Suprapubic skin (tissue), 4 donors: ENCODE data around the gene EYS. TPM values are rescaled to one million over a fixed set of nuclear protein-coding genes. Genes with fewer than 3 reads are reported as not detected.

ENCODE experiments used
- DNase-seq, 2 donors: peaks; one replicate each; pipeline ENCODE4 v3.0.0-alpha.2; 2019; ENCODE audit warnings: low spot score in 2 of 2
- H3K27ac ChIP-seq: fragments of 200-600 bp; sonication (generic); one replicate; pipeline ENCODE4 v1.5.1; 2019
- H3K27me3 ChIP-seq: fragments of 200-600 bp; sonication (generic); one replicate; pipeline ENCODE4 v1.5.1; 2019
- H3K36me3 ChIP-seq: fragments of 200-600 bp; sonication (generic); one replicate; pipeline ENCODE4 v1.5.1; 2019
- H3K4me1 ChIP-seq: fragments of 200-600 bp; sonication (generic); one replicate; pipeline ENCODE4 v1.5.1; 2019
- H3K4me3 ChIP-seq: fragments of 200-600 bp; sonication (generic); one replicate; pipeline ENCODE4 v1.5.1; 2019; ENCODE audit warnings: mild to moderate bottlenecking
- H3K9me3 ChIP-seq: fragments of 200-600 bp; sonication (generic); one replicate; pipeline ENCODE4 v1.5.1; 2019
- CTCF ChIP-seq, 2 donors: fragments of 200-600 bp in 1 of 2; fragments of 450-650 bp in 1 of 2; sonication (generic) in 1 of 2; IDR thresholded peaks; one replicate each; pipeline ENCODE4 v1.5.1; 2016 to 2019; ENCODE audit warnings: antibody characterized with exemption in 2 of 2, mild to moderate bottlenecking in 1 of 2, moderate library complexity in 1 of 2
- EP300 ChIP-seq: sonication (generic); formaldehyde crosslinking; IDR thresholded peaks from one replicate; pipeline ENCODE4 v1.6.1; 2017; ENCODE audit warnings: antibody characterized with exemption
- POLR2A ChIP-seq, 2 donors: fragments of 450-650 bp; IDR thresholded peaks; one replicate each; pipeline ENCODE4 v1.6.1; 2017; ENCODE audit warnings: antibody characterized with exemption in 2 of 2, mild to moderate bottlenecking in 2 of 2, moderate library complexity in 2 of 2
- POLR2AphosphoS5 ChIP-seq, 3 donors: sonication (generic); formaldehyde crosslinking; IDR thresholded peaks; one replicate each; pipeline ENCODE4 v1.6.1; 2017; ENCODE audit warnings: antibody characterized with exemption in 3 of 3
- WGBS: methylation state at CpG from one replicate; pipeline ENCODE4 v1.1.5; 2018; 5-methylcytosine and 5-hydroxymethylcytosine counted together
- total RNA-seq, 4 donors: library from RNA; depleted of rRNA; stranded (reverse); fragments of >200 nt; gene quantifications; one replicate each; pipeline ENCODE4 v1.1.0, GENCODE V29; 2016

The EYS gene
- total RNA-seq, 4 donors from 2014 or later: not detected

- DNase-seq: no peak
- no peaks in the 10 kb centered on the region for H3K9me3 ChIP-seq
- no peak overlapping the region for H3K27ac ChIP-seq
- no peaks in the 10 kb centered on the region for H3K27me3 ChIP-seq
- H3K4me3 ChIP-seq: no peak overlapping the region
- TF ChIP-seq POLR2AphosphoS5 (IDR thresholded peaks at IDR 0.05): no peak
- TF ChIP-seq EP300: no peak
- TF ChIP-seq CTCF (IDR thresholded peaks at IDR 0.05): no peak
- no peak for TF ChIP-seq POLR2A (IDR thresholded peaks at IDR 0.05)
- no peaks in the 10 kb centered on the region for H3K36me3 ChIP-seq
- no peaks in the 10 kb centered on the region for H3K4me1 ChIP-seq
- 70% methylated on average over 4 of the region's 4 CpGs for WGBS
Measured at GRCh38 chr6:65295812-65296211, 411.2 kb downstream of the EYS start.

GRCh38 chr6:65289491-65289890, 417.5 kb downstream of the EYS start:
- Histone ChIP-seq H3K4me1 (no peaks in the 10 kb centered on the region), H3K9me3 (no peaks in the 10 kb centered on the region), H3K27ac (no peak overlapping the region), H3K36me3 (no peaks in the 10 kb centered on the region), H3K4me3 (no peak overlapping the region), H3K27me3 (no peaks in the 10 kb centered on the region)
- no peak for DNase-seq
- 84% methylated on average over 2 of the region's 2 CpGs for WGBS
- TF ChIP-seq CTCF (IDR thresholded peaks at IDR 0.05) (no peak), POLR2AphosphoS5 (IDR thresholded peaks at IDR 0.05) (no peak), EP300 (no peak), POLR2A (IDR thresholded peaks at IDR 0.05) (no peak)

GRCh38 chr6:65285275-65285674, 421.8 kb downstream of the EYS start:
- TF ChIP-seq EP300: no peak
- TF ChIP-seq POLR2AphosphoS5 (IDR thresholded peaks at IDR 0.05): no peak
- no peak for TF ChIP-seq POLR2A (IDR thresholded peaks at IDR 0.05)
- TF ChIP-seq CTCF (IDR thresholded peaks at IDR 0.05): no peak
- Histone ChIP-seq H3K4me1 (no peaks in the 10 kb centered on the region), H3K27ac (no peak overlapping the region), H3K27me3 (no peaks in the 10 kb centered on the region), H3K9me3 (no peaks in the 10 kb centered on the region), H3K36me3 (no peaks in the 10 kb centered on the region), H3K4me3 (no peak overlapping the region)
- no peak for DNase-seq

GRCh38 chr6:65280060-65280459, 427.0 kb downstream of the EYS start:
- TF ChIP-seq POLR2A (IDR thresholded peaks at IDR 0.05) (no peak), POLR2AphosphoS5 (IDR thresholded peaks at IDR 0.05) (no peak)
- no peak overlapping the region for H3K4me3 ChIP-seq
- WGBS: 87% methylated on average over 3 of the region's 3 CpGs

GRCh38 chr6:65262241-65262640, 444.8 kb downstream of the EYS start:
- Histone ChIP-seq H3K27ac (no peak overlapping the region), H3K27me3 (no peaks in the 10 kb centered on the region), H3K4me1 (no peaks in the 10 kb centered on the region), H3K9me3 (no peaks in the 10 kb centered on the region), H3K4me3 (no peak overlapping the region), H3K36me3 (no peaks in the 10 kb centered on the region)
- TF ChIP-seq CTCF (IDR thresholded peaks at IDR 0.05) (no peak), POLR2A (IDR thresholded peaks at IDR 0.05) (no peak), EP300 (no peak), POLR2AphosphoS5 (IDR thresholded peaks at IDR 0.05) (no peak)
- no peak for DNase-seq
- WGBS: 84% methylated on average over 3 of the region's 3 CpGs

More at GRCh38 chr6:65280060-65280459, 427.0 kb downstream of the EYS start:
- no peaks in the 10 kb centered on the region for H3K36me3 ChIP-seq
- no peaks in the 10 kb centered on the region for H3K27me3 ChIP-seq
- no peaks in the 10 kb centered on the region for H3K4me1 ChIP-seq
- DNase-seq: no peak
- H3K9me3 ChIP-seq: no peaks in the 10 kb centered on the region
- H3K27ac ChIP-seq: no peak overlapping the region

- Histone ChIP-seq H3K9me3 (no peaks in the 10 kb centered on the region), H3K4me1 (no peaks in the 10 kb centered on the region), H3K27ac (no peak overlapping the region), H3K36me3 (no peaks in the 10 kb centered on the region), H3K4me3 (no peak overlapping the region), H3K27me3 (no peaks in the 10 kb centered on the region)
- no peak for TF ChIP-seq POLR2AphosphoS5 (IDR thresholded peaks at IDR 0.05)
- TF ChIP-seq POLR2A (IDR thresholded peaks at IDR 0.05): no peak
- TF ChIP-seq CTCF (IDR thresholded peaks at IDR 0.05): no peak
- TF ChIP-seq EP300: no peak
- DNase-seq: no peak
- 85% methylated on average over 5 of the region's 5 CpGs for WGBS
Measured at GRCh38 chr6:65259982-65260381, 447.0 kb downstream of the EYS start.
